ENCODE data around the gene TAF4B.

GRCh38 chr18:26205318-26205717 is 20.9 kb upstream of the TAF4B start:
- TF ChIP-seq CTCF (IDR thresholded peaks at IDR 0.05; ENCODE audit: borderline replicate concordance, extremely low read depth, low read length, poor library complexity, severe bottlenecking) (no peak), EZH2 (IDR thresholded peaks at IDR 0.05; ENCODE audit: borderline replicate concordance, low read depth, low read length, severe bottlenecking) (no peak)
